GM12878 (cell line): ENCODE results near the gene ATN1. TPM values are rescaled to one million over a fixed set of nuclear protein-coding genes. Genes with fewer than 3 reads are reported as not detected.
A peak's percentile ranks its signal among the peaks of the same experiment; 100 is the strongest.

Experiments used
- ASH2L ChIP-seq: fragments of 300-600, 200-600 bp; sonication (generic); IDR thresholded peaks from 2 replicates; pipeline ENCODE4 v1.6.1; 2017; ENCODE audit warnings: low read depth, mild to moderate bottlenecking, borderline replicate concordance
- ATF7 ChIP-seq: fragments of 450-650 bp; IDR thresholded peaks from 2 replicates; pipeline ENCODE4 v1.6.1; 2016; ENCODE audit warnings: low read depth, mild to moderate bottlenecking
- BACH1 ChIP-seq: fragments of 450-650 bp; IDR thresholded peaks from 2 replicates; pipeline ENCODE4 v1.6.1; 2017; ENCODE audit warnings: mild to moderate bottlenecking, borderline replicate concordance
- CHD1 ChIP-seq: IDR thresholded peaks from 2 replicates; pipeline ENCODE4 v1.6.1; 2012; ENCODE audit warnings: low read depth, low read length, improper control_type of control experiment
- IKZF2 ChIP-seq, 2 experiments: fragments of 450-650 bp; IDR thresholded peaks; 2 replicates each; pipeline ENCODE4 v1.6.1; 2017; ENCODE audit warnings: mild to moderate bottlenecking in 2 of 2, moderate library complexity in 2 of 2
- IRF3 ChIP-seq: fragments of 450-650 bp; IDR thresholded peaks from 2 replicates; pipeline ENCODE4 v1.6.1; 2014; ENCODE audit warnings: mild to moderate bottlenecking
- JUNB ChIP-seq: IDR thresholded peaks from 2 replicates; pipeline ENCODE4 v1.6.1; 2016; ENCODE audit warnings: antibody characterized with exemption, mild to moderate bottlenecking
- MEF2A ChIP-seq: IDR thresholded peaks from 2 replicates; pipeline ENCODE4 v1.6.1; 2011; ENCODE audit warnings: low read depth, mild to moderate bottlenecking, low read length, moderate library complexity; ENCODE audit not compliant: insufficient read depth
- NKRF ChIP-seq: fragments of 450-650 bp; conservative IDR thresholded peaks from 2 replicates; pipeline ENCODE4 v1.6.1; 2017; ENCODE audit warnings: mild to moderate bottlenecking, moderate library complexity
- NR2F1 ChIP-seq: fragments of 450-650 bp; conservative IDR thresholded peaks from 2 replicates; pipeline ENCODE4 v1.6.1; 2017; ENCODE audit warnings: mild to moderate bottlenecking
- POLR2A ChIP-seq: IDR thresholded peaks from 2 replicates; pipeline ENCODE4 v1.6.1; 2011; ENCODE audit warnings: low read depth, mild to moderate bottlenecking, low read length
- SMAD5 ChIP-seq: IDR thresholded peaks from 2 replicates; pipeline ENCODE4 v1.6.1; 2016; ENCODE audit warnings: antibody characterized with exemption, low read depth
- SMC3 ChIP-seq: IDR thresholded peaks from 2 replicates; pipeline ENCODE4 v1.6.1; 2011; ENCODE audit warnings: low read length, improper control_type of control experiment, borderline replicate concordance
- SP1 ChIP-seq: IDR thresholded peaks from one replicate; pipeline ENCODE4 v1.6.1; 2011; ENCODE audit warnings: low read depth, low read length
- TARDBP ChIP-seq: IDR thresholded peaks from 2 replicates; pipeline ENCODE4 v1.6.1; 2016; ENCODE audit warnings: borderline replicate concordance
- TCF7 ChIP-seq: IDR thresholded peaks from 2 replicates; pipeline ENCODE4 v1.6.1; 2014; ENCODE audit warnings: antibody characterized with exemption, borderline replicate concordance
- polyA plus RNA-seq, 11 experiments: library from polyadenylated mRNA; depleted of rRNA in 4 of 11; unstranded in 6 of 11; stranded (reverse) in 5 of 11; fragments of >200 nt; fragmentation: Nextera tagmentation in 4 of 11; fragmentation: Illumina TruSeq in 1 of 11; extraction: Ambion mirVana in 4 of 11; extraction: Trizol in 1 of 11; gene quantifications; 1 replicate in 1 of 11; 2 replicates in 10 of 11; pipeline versions ENCODE4 v1.2.1 to v1.2.3, GENCODE V29; 2011 to 2016; ENCODE audit warnings: inconsistent platforms in 2 of 11, missing spikeins in 2 of 11, low read depth in 1 of 11
- total RNA-seq, 4 experiments: library from RNA; depleted of rRNA in 3 of 4; stranded (reverse); fragments of >200 nt in 3 of 4; fragmentation: Illumina TruSeq in 1 of 4; extraction: Trizol in 1 of 4; gene quantifications; 2 replicates each; pipeline versions ENCODE4 v1.2.1 to v1.2.3, GENCODE V29; 2013 to 2021
- TF ChIP-seq, protein P1 (sequence below): fragments of 450-650 bp; IDR thresholded peaks from 2 replicates; pipeline ENCODE4 v1.6.1; 2018; ENCODE audit warnings: borderline replicate concordance, mild to moderate bottlenecking; ENCODE audit not compliant: partially characterized antibody
- TF ChIP-seq, protein P2 (sequence below): fragments of 450-650 bp; IDR thresholded peaks from 2 replicates; pipeline ENCODE4 v1.6.1; 2017; ENCODE audit warnings: borderline replicate concordance
- TF ChIP-seq, protein P3 (sequence below): fragments of 450-650 bp; formaldehyde crosslinking; IDR thresholded peaks from 2 replicates; pipeline ENCODE4 v1.4.0; 2020; ENCODE audit warnings: mild to moderate bottlenecking, moderate library complexity
- TF ChIP-seq, protein P4 (sequence below): IDR thresholded peaks from 2 replicates; pipeline ENCODE4 v1.6.1; 2011; ENCODE audit warnings: low read depth, low read length, improper control_type of control experiment, borderline replicate concordance

The ATN1 gene
- total and polyA plus RNA-seq, 10 of the 15 experiments (the other 5 are each of a cell fraction or from before 2014, with no cell fraction given), result 0.08 to 44.5 (median 5.0) TPM

DNA sequence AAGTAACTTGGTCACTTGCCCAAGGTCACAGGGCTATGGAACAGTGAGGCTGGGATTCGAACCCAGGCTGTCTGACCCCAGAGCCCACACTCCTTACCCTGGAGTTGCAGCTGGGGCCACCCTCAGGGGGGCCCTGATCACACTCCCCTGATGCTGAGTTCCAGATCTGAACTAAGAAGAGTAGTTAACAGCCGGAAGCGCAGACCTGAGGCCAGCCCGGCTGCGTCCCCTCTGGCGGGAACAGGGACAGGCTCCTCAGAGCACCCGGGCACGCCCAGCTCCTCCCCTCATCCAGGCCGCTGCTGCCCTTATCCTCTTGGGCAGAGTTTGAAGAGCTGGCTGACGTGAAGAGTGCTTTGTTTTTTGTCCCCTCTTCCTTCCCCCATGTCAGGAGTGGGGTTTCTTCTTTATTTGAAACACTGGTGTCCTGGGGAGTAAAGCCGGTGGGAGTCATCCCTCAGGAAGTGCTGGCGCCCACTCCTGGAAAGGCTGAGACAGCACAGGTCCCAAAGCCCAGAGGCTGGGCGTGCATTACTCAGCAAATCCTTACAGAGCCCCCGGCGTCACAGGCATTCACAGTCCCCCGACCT lies 34.0 kb downstream of the ATN1 start (continued):
- no peak for TF ChIP-seq SMC3
- TF ChIP-seq NKRF, result 0 out of 2 replicates have a peak, but pooled peaks have one; percentile 56
- peak; percentile 57 for TF ChIP-seq BACH1
- peak in 1 of 2 experiments; percentile 17; a peak in 2 of 4 replicates for TF ChIP-seq IKZF2 (IDR thresholded peaks at IDR 0.05)
- no peak for TF ChIP-seq ASH2L
- TF ChIP-seq, protein P1, sequence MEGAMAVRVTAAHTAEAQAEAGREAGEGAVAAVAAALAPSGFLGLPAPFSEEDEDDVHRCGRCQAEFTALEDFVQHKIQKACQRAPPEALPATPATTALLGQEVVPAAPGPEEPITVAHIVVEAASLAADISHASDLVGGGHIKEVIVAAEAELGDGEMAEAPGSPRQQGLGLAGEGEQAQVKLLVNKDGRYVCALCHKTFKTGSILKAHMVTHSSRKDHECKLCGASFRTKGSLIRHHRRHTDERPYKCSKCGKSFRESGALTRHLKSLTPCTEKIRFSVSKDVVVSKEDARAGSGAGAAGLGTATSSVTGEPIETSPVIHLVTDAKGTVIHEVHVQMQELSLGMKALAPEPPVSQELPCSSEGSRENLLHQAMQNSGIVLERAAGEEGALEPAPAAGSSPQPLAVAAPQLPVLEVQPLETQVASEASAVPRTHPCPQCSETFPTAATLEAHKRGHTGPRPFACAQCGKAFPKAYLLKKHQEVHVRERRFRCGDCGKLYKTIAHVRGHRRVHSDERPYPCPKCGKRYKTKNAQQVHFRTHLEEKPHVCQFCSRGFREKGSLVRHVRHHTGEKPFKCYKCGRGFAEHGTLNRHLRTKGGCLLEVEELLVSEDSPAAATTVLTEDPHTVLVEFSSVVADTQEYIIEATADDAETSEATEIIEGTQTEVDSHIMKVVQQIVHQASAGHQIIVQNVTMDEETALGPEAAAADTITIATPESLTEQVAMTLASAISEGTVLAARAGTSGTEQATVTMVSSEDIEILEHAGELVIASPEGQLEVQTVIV, result no peak
- TF ChIP-seq TARDBP, result no peak
- no peak for TF ChIP-seq SP1
- 0 out of 2 replicates have a peak, but pooled peaks have one; percentile 9 for TF ChIP-seq ATF7
- TF ChIP-seq TCF7, result no peak
- TF ChIP-seq NR2F1, result 0 out of 2 replicates have a peak, but pooled peaks have one; percentile 8
- TF ChIP-seq, protein P2, sequence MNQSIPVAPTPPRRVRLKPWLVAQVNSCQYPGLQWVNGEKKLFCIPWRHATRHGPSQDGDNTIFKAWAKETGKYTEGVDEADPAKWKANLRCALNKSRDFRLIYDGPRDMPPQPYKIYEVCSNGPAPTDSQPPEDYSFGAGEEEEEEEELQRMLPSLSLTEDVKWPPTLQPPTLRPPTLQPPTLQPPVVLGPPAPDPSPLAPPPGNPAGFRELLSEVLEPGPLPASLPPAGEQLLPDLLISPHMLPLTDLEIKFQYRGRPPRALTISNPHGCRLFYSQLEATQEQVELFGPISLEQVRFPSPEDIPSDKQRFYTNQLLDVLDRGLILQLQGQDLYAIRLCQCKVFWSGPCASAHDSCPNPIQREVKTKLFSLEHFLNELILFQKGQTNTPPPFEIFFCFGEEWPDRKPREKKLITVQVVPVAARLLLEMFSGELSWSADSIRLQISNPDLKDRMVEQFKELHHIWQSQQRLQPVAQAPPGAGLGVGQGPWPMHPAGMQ, result no peak
- no peak for TF ChIP-seq IRF3
- TF ChIP-seq CHD1, result no peak
- peak; percentile 5; the same call in 1 of the 2 replicates for TF ChIP-seq JUNB
- TF ChIP-seq MEF2A, result no peak
- no peak for TF ChIP-seq POLR2A
- TF ChIP-seq, protein P3, sequence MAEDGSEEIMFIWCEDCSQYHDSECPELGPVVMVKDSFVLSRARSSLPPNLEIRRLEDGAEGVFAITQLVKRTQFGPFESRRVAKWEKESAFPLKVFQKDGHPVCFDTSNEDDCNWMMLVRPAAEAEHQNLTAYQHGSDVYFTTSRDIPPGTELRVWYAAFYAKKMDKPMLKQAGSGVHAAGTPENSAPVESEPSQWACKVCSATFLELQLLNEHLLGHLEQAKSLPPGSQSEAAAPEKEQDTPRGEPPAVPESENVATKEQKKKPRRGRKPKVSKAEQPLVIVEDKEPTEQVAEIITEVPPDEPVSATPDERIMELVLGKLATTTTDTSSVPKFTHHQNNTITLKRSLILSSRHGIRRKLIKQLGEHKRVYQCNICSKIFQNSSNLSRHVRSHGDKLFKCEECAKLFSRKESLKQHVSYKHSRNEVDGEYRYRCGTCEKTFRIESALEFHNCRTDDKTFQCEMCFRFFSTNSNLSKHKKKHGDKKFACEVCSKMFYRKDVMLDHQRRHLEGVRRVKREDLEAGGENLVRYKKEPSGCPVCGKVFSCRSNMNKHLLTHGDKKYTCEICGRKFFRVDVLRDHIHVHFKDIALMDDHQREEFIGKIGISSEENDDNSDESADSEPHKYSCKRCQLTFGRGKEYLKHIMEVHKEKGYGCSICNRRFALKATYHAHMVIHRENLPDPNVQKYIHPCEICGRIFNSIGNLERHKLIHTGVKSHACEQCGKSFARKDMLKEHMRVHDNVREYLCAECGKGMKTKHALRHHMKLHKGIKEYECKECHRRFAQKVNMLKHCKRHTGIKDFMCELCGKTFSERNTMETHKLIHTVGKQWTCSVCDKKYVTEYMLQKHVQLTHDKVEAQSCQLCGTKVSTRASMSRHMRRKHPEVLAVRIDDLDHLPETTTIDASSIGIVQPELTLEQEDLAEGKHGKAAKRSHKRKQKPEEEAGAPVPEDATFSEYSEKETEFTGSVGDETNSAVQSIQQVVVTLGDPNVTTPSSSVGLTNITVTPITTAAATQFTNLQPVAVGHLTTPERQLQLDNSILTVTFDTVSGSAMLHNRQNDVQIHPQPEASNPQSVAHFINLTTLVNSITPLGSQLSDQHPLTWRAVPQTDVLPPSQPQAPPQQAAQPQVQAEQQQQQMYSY (CRISPR knock-in tag), result 0 out of 2 replicates have a peak, but pooled peaks have one; percentile 15
- no peak for TF ChIP-seq SMAD5
- TF ChIP-seq, protein P4, sequence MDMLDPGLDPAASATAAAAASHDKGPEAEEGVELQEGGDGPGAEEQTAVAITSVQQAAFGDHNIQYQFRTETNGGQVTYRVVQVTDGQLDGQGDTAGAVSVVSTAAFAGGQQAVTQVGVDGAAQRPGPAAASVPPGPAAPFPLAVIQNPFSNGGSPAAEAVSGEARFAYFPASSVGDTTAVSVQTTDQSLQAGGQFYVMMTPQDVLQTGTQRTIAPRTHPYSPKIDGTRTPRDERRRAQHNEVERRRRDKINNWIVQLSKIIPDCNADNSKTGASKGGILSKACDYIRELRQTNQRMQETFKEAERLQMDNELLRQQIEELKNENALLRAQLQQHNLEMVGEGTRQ, result no peak
